ENCODE results near the gene UNC5C.

The UNC5C gene

GRCh38 chr4:95318044-95318443 lies 230.7 kb downstream of the UNC5C start:
- Histone ChIP-seq H3K79me2 (ENCODE audit: insufficient read depth, low read length) (no peaks in the 10 kb centered on the region), H3K9ac (ENCODE audit: low read length) (no peak overlapping the region), H4K20me1 (ENCODE audit: insufficient read depth, low read length) (no peaks in the 10 kb centered on the region), H3K27me3 (ENCODE audit: insufficient read depth, low read length) (no peaks in the 10 kb centered on the region), H3F3A (ENCODE audit: insufficient read depth, low read length) (no peaks in the 10 kb centered on the region), H3K9me3 (ENCODE audit: low read length) (no peaks in the 10 kb centered on the region), H3K9me2 (ENCODE audit: low read depth, low read length) (no peaks in the 10 kb centered on the region), H3K36me3 (ENCODE audit: insufficient read depth, low read length) (no peaks in the 10 kb centered on the region), H3K4me3 (ENCODE audit: low read depth, low read length, poor library complexity, severe bottlenecking) (no peak overlapping the region), H3K4me2 (ENCODE audit: low read length) (no peak overlapping the region), H3K27ac (ENCODE audit: low read depth, low read length, poor library complexity, severe bottlenecking) (no peak overlapping the region), H2AFZ (ENCODE audit: low read length) (no peak overlapping the region), H3K4me1 (ENCODE audit: insufficient read depth, low read length, severe bottlenecking) (no peaks in the 10 kb centered on the region)
- no peak for TF ChIP-seq CTCF (IDR thresholded peaks at IDR 0.05; ENCODE audit: low read length)
- TF ChIP-seq EZH2 (IDR thresholded peaks at IDR 0.05; ENCODE audit: borderline replicate concordance, low read length), result no peak

- H3K27ac ChIP-seq (ENCODE audit: low read depth, low read length, poor library complexity, severe bottlenecking), result no peak overlapping the region
- H3K9me3 ChIP-seq (ENCODE audit: low read length), result no peaks in the 10 kb centered on the region
- H4K20me1 ChIP-seq (ENCODE audit: insufficient read depth, low read length), result no peaks in the 10 kb centered on the region
- H2AFZ ChIP-seq (ENCODE audit: low read length), result no peak overlapping the region
- H3K79me2 ChIP-seq (ENCODE audit: insufficient read depth, low read length), result no peaks in the 10 kb centered on the region
- H3K4me2 ChIP-seq (ENCODE audit: low read length), result no peak overlapping the region
- H3K4me3 ChIP-seq (ENCODE audit: low read depth, low read length, poor library complexity, severe bottlenecking), result no peak overlapping the region
- no peaks in the 10 kb centered on the region for H3K9me2 ChIP-seq (ENCODE audit: low read depth, low read length)
- H3K36me3 ChIP-seq (ENCODE audit: insufficient read depth, low read length), result no peaks in the 10 kb centered on the region
- H3K27me3 ChIP-seq (ENCODE audit: insufficient read depth, low read length), result no peaks in the 10 kb centered on the region
- no peaks in the 10 kb centered on the region for H3F3A ChIP-seq (ENCODE audit: insufficient read depth, low read length)
- no peak overlapping the region for H3K9ac ChIP-seq (ENCODE audit: low read length)
- TF ChIP-seq CTCF (IDR thresholded peaks at IDR 0.05; ENCODE audit: low read length), result no peak
- TF ChIP-seq EZH2 (IDR thresholded peaks at IDR 0.05; ENCODE audit: borderline replicate concordance, low read length), result no peak
- no peaks in the 10 kb centered on the region for H3K4me1 ChIP-seq (ENCODE audit: insufficient read depth, low read length, severe bottlenecking)
Measured at GRCh38 chr4:95317085-95317793, 231.5 kb downstream of the UNC5C start.

GRCh38 chr4:95314573-95314972 lies 234.2 kb downstream of the UNC5C start:
- Histone ChIP-seq H3K4me3 (ENCODE audit: low read depth, low read length, poor library complexity, severe bottlenecking) (no peak overlapping the region), H3K4me2 (ENCODE audit: low read length) (no peak overlapping the region), H3K79me2 (ENCODE audit: insufficient read depth, low read length) (no peaks in the 10 kb centered on the region), H3K36me3 (ENCODE audit: insufficient read depth, low read length) (no peaks in the 10 kb centered on the region), H2AFZ (ENCODE audit: low read length) (no peak overlapping the region), H3K9ac (ENCODE audit: low read length) (no peak overlapping the region), H3K4me1 (ENCODE audit: insufficient read depth, low read length, severe bottlenecking) (no peaks in the 10 kb centered on the region), H4K20me1 (ENCODE audit: insufficient read depth, low read length) (no peaks in the 10 kb centered on the region), H3K9me3 (ENCODE audit: low read length) (no peaks in the 10 kb centered on the region), H3K27ac (ENCODE audit: low read depth, low read length, poor library complexity, severe bottlenecking) (no peak overlapping the region), H3K27me3 (ENCODE audit: insufficient read depth, low read length) (no peaks in the 10 kb centered on the region), H3K9me2 (ENCODE audit: low read depth, low read length) (no peaks in the 10 kb centered on the region), H3F3A (ENCODE audit: insufficient read depth, low read length) (no peaks in the 10 kb centered on the region)
- TF ChIP-seq EZH2 (IDR thresholded peaks at IDR 0.05; ENCODE audit: borderline replicate concordance, low read length), result no peak
- TF ChIP-seq CTCF (IDR thresholded peaks at IDR 0.05; ENCODE audit: low read length), result no peak
